SJSA1 (cell line): ENCODE measurements around the gene GLO1. TPM values are rescaled to one million over a fixed set of nuclear protein-coding genes. Genes with fewer than 3 reads are reported as not detected.

Experiments
- DNase-seq, 2 experiments: peaks; one replicate each; pipeline ENCODE4 v3.0.0-alpha.2; 2015 to 2020; ENCODE audit warnings: low spot score in 2 of 2, low read depth in 1 of 2
- H3K27ac ChIP-seq: fragments of 250-450 bp; sonication (Bioruptor Pico); 2 replicates; pipeline ENCODE4 v1.5.1; 2020; ENCODE audit warnings: mild to moderate bottlenecking, moderate library complexity
- H3K27me3 ChIP-seq: fragments of 250-450 bp; sonication (Bioruptor Pico); replicated peaks from 2 replicates; pipeline ENCODE4 v1.5.1; 2020; ENCODE audit warnings: mild to moderate bottlenecking, moderate library complexity
- H3K36me3 ChIP-seq: fragments of 250-450 bp; sonication (Bioruptor Pico); 2 replicates; pipeline ENCODE4 v1.5.1; 2020; ENCODE audit warnings: mild to moderate bottlenecking
- H3K4me1 ChIP-seq: fragments of 250-450 bp; sonication (Bioruptor Pico); replicated peaks from 2 replicates; pipeline ENCODE4 v1.6.1; 2021; ENCODE audit warnings: mild to moderate bottlenecking
- H3K4me3 ChIP-seq: fragments of 250-450 bp; sonication (Bioruptor Pico); 2 replicates; pipeline ENCODE4 v1.5.1; 2020; ENCODE audit warnings: mild to moderate bottlenecking
- H3K9me3 ChIP-seq: fragments of 250-450 bp; sonication (Bioruptor Pico); replicated peaks from 2 replicates; pipeline ENCODE4 v1.5.1; 2020; ENCODE audit warnings: mild to moderate bottlenecking
- total RNA-seq: library from RNA; depleted of rRNA; stranded (reverse); fragments of >200 nt; shearing (Covaris generic); gene quantifications from 2 replicates; pipeline ENCODE4 v1.2.3, GENCODE V29; 2014; rRNA removed

GLO1 gene
- 254 and 295 TPM in 2 replicates for total RNA-seq

DNA sequence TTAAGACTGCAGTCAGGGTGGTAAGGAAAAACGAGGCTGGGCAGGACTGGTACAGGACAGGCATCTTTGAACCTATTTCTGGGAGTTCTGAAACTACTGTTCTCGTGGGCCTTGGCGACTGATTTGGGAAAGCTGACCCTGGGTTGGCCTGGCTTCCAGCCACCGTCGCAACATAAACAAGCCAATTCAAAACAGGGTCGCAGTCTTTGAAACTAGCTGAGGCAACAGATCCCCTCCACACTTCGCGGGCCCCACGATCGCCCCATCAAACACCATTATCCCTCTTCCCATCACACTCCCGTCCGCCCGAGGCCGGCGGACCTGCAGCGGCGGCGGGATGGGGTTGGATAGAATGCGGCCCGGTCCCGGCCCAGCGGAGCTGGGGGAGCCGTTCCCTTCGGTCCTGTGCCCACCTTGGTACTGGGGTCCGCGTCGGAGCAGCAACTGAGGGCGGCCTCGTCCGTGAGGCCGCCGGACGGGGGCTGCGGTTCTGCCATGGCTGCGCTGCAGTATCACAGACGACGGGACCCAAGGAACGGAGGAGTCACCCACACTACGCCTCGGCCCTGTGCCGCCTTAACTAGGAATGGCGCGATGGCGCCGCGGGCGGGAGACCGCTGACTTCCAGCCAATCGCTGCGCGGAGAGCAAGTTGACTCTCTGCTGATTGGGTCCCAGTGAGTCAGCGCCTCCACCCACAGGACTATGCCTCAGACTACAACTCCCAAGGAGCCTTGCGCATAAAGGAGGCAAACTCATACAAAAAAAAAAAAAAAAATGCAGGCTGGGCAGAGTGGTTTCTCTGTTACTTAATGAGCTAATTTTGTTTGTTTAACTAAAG, at the start of gene GLO1:
GLO1 (minus strand) TSS at position 588 of the 840 bp plus-strand sequence; CDS start at position 497, 91 bp downstream.
- peak; percentile 92 to 97 for DNase-seq
- Histone ChIP-seq H3K27ac (peak within 1 kb of the TSS; percentile 76), H3K27me3 (no peaks in the 10 kb centered on the region; the same call in 1 of the 2 replicates), H3K9me3 (peaks cover 6% of the 10 kb centered on the region; the same call in 1 of the 2 replicates), H3K4me3 (peak within 1 kb of the TSS; percentile 66), H3K36me3 (peaks cover 27% of the 10 kb centered on the region), H3K4me1 (peaks cover 3% of the 10 kb centered on the region; the same call in 1 of the 2 replicates)

DNA sequence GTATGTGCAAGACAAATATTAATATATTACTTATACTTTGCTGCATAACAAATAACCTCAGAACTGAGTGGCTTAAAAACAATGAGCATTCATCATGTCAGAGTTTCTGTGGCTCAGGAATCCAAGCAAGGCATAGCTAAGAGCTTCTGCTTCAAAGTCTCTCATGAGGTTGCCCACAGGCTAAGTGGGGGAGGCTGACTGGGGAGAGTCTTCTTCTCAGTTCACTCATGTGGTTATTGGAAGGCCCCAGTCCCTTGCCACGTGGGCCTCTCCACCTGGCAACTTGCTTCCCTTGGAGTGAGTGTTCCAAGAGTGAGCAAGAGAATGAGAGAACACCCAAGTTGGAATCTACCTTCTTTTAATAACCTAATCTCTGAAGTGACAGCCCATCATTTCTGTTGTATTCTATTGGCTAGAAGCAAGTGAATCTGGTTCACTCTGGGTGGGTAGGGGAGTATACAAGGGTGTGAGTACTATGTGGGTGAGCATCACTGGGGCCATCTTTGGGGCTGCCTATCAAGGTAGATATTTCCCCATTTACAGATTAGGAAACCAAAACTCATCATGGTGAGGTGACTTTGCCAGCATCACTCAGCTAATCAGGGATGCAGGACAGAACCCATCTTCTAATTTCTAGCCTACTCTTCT, 48.1 kb upstream of the GLO1 start:
- no peaks in the 10 kb centered on the region; the same call in 1 of the 2 replicates for H3K27me3 ChIP-seq
- no peaks in the 10 kb centered on the region for H3K4me1 ChIP-seq
- no peaks in the 10 kb centered on the region; the same call in 1 of the 2 replicates for H3K9me3 ChIP-seq
- no peak overlapping the region for H3K4me3 ChIP-seq
- DNase-seq, result no peak
- no peaks in the 10 kb centered on the region for H3K36me3 ChIP-seq
- H3K27ac ChIP-seq, result no peak overlapping the region

DNA sequence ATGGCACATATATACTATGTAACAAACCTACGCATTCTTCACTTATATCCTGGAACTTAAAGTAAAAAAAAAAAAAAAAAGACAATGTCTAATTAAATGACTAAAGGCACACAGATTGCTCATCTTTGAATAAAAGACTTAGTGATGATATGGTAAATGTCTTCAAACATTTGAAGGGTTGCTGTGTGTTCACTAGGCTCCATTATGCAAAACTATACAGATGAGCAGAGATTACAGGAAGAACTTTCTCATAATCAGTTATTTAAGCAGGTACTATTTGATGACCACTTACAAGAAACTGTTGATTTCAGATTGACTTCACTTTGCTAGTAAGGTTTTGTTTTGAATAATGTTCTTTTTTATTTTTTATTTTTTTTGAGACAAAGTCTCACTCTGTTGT, 46.5 kb upstream of the GLO1 start:
- H3K4me3 ChIP-seq, result no peak overlapping the region
- DNase-seq, result no peak
- no peak overlapping the region for H3K27ac ChIP-seq
- no peaks in the 10 kb centered on the region; the same call in 1 of the 2 replicates for H3K9me3 ChIP-seq
- peaks cover 2% of the 10 kb centered on the region; the same call in 1 of the 2 replicates for H3K27me3 ChIP-seq
- no peaks in the 10 kb centered on the region for H3K4me1 ChIP-seq
- H3K36me3 ChIP-seq, result no peaks in the 10 kb centered on the region

DNA sequence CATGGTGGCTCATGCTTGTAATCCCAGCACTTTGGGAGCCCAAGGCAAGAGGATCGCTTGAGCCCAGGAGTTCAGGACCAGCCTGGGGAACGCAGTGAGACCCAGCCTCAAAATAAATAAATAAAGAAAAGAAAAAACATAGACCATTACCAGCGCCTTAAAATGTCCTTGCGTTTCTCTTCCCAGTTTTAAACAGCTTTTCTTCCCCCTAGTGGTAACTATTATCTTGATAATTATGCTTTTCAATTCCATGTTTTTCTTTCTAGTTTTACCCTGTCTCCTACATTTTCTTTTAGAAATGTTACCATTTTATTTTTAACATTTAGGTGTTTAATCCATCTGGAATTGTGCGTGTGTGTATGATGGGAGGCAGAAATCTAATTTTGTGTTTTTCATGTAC, 36.6 kb upstream of the GLO1 start:
- Histone ChIP-seq H3K9me3 (no peaks in the 10 kb centered on the region; the same call in 1 of the 2 replicates), H3K36me3 (no peaks in the 10 kb centered on the region), H3K27me3 (peaks cover 21% of the 10 kb centered on the region), H3K4me3 (no peak overlapping the region), H3K4me1 (no peaks in the 10 kb centered on the region), H3K27ac (no peak overlapping the region)
- DNase-seq, result no peak

DNA sequence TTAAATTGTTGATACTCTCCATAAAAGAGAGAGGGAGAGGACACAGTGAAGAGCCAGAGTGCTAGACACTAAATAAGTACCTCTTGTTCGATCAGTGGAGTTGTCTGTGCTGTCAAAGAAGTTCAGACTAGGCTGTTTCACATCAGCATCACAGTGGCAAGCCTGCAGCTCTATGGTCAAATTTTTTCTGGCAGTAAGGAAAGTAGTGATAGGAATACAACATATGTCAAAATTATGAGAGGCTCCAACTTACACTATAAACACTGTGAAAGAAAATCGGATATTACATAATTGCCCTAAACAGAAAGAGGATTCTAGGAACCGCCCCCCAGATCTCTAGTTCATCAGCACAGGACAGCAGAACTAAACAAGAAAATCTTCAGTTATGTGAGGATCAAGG, 35.3 kb upstream of the GLO1 start:
- H3K9me3 ChIP-seq, result no peaks in the 10 kb centered on the region; the same call in 1 of the 2 replicates
- no peaks in the 10 kb centered on the region for H3K36me3 ChIP-seq
- no peaks in the 10 kb centered on the region for H3K4me1 ChIP-seq
- H3K27ac ChIP-seq, result no peak overlapping the region
- no peak for DNase-seq
- H3K27me3 ChIP-seq, result peaks cover 14% of the 10 kb centered on the region
- no peak overlapping the region for H3K4me3 ChIP-seq

DNA sequence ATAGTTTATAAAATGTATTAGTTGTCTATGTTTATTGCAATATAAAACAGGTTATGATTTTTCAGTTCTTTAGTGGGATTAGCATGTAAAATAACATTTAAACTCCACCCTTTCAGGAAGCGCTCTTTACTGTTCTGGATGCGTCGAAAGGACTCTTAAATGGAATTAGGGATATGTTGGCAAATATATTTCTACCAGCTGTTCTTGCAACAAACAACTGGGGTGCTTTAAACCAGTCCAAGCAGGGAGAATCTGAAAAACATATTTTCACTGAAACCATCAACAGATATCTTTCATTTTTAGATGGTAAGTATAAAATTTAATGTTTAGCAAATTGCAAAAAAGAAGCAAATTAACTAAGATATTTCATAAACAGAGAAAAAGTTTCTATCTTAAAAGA, 34.0 kb upstream of the GLO1 start:
- H3K36me3 ChIP-seq, result no peaks in the 10 kb centered on the region
- H3K9me3 ChIP-seq, result no peaks in the 10 kb centered on the region; the same call in 1 of the 2 replicates
- peaks cover 12% of the 10 kb centered on the region; the same call in 1 of the 2 replicates for H3K27me3 ChIP-seq
- H3K4me1 ChIP-seq, result no peaks in the 10 kb centered on the region
- no peak overlapping the region for H3K4me3 ChIP-seq
- no peak for DNase-seq
- H3K27ac ChIP-seq, result no peak overlapping the region

DNA sequence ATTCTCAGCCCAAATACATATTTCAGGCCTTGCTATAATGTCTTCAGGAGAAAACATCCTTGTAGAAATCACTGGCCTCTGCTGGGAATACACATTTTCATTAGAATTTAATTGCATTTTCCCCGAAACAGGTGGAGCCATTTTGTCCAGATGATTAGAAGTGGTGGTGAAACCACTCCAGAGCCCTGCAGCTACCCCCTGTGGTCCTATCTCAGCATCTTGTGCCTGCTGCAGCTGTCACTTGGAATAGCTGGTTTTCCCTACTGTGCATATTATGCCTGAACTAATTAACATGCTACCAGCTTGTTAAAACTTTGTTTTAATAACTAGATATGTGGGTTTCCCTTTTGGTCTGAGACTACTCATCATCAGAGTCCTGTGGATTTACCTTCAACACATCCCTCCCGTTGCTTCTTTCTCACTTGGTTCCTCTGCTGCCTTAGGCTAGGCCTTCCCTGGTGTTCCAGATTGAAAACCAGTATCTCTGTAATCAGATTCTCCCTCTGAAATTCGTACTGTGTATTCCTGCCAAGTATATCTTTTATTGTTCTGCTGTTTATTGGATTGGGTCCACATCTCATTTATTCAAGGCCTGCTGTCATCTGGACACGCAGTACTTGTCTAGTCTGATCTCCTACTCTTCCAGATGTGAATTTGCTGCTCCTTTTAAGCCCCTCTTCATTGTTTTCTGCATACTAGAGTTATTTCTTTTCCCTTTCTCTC, 27.4 kb upstream of the GLO1 start:
- Histone ChIP-seq H3K4me1 (no peaks in the 10 kb centered on the region), H3K27ac (no peak overlapping the region)
- no peak for DNase-seq

DNA sequence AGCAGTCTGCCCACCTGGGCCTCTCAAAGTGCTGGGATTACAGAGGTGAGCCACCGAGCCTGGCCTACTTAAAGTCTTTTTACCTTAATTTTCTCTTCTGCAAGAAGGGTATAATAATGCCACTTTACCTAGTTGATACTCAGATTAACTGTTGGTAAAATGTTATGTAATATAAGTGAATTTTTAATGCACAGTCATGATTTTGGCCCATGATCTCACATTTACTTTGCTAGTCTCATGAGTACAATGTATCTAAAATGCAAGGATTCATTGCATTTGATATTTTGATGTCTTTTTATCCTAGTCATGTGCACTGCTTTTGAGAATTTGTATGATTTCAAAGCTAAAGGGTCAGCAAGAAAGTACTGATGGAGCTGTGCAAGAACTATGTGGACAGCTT, 25.3 kb upstream of the GLO1 start:
- no peaks in the 10 kb centered on the region for H3K4me1 ChIP-seq
- no peak overlapping the region for H3K27ac ChIP-seq
- peaks cover 4% of the 10 kb centered on the region; the same call in 1 of the 2 replicates for H3K9me3 ChIP-seq
- no peak overlapping the region for H3K4me3 ChIP-seq
- no peaks in the 10 kb centered on the region for H3K36me3 ChIP-seq
- no peaks in the 10 kb centered on the region; the same call in 1 of the 2 replicates for H3K27me3 ChIP-seq
- no peak for DNase-seq

More for the DNA sequence above, 27.4 kb upstream of the GLO1 start:
- no peaks in the 10 kb centered on the region for H3K36me3 ChIP-seq
- H3K4me3 ChIP-seq, result no peak overlapping the region
- no peaks in the 10 kb centered on the region for H3K9me3 ChIP-seq
- no peaks in the 10 kb centered on the region; the same call in 1 of the 2 replicates for H3K27me3 ChIP-seq

DNA sequence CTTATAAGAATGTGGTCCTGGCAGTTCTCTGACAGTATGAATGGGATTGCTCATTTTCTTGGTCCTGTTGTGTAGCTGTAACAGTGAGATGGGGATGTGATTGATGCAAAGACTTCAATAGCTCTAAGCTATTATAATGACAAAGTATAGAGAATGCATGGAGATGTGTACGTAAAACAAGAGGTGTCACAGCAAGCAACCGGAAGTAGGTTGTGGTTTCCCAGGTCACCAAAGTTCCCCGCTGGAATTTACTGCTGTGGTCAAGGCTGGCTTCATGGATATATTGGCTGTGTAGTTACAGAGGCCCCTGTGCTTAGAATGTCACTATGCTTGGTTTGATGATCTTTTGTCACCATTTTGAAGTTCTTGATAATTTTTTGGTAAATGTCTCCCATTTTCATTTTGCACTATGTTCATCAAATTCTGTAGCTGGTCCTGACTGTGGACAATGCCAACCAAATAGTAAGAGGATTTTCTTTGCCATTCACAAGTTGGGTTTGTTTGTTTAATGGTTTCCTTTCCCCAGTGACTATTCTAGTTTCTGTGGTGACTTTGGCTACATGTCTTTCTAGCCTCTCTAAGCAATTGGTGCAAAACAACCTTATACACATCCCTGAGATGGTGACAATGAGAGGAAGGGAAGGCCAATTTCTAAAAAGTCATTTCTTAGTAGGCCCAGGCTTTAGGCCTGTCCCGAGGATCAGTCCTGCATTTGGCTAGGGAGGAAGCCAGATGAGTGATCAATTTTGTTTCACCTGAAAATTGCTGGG, 22.7 kb upstream of the GLO1 start:
- H3K27ac ChIP-seq, result no peak overlapping the region
- H3K36me3 ChIP-seq, result no peaks in the 10 kb centered on the region
- DNase-seq, result no peak
- peaks cover 4% of the 10 kb centered on the region; the same call in 1 of the 2 replicates for H3K9me3 ChIP-seq
- H3K4me1 ChIP-seq, result no peaks in the 10 kb centered on the region
- H3K27me3 ChIP-seq, result peaks cover 3% of the 10 kb centered on the region; the same call in 1 of the 2 replicates
- H3K4me3 ChIP-seq, result no peak overlapping the region

DNA sequence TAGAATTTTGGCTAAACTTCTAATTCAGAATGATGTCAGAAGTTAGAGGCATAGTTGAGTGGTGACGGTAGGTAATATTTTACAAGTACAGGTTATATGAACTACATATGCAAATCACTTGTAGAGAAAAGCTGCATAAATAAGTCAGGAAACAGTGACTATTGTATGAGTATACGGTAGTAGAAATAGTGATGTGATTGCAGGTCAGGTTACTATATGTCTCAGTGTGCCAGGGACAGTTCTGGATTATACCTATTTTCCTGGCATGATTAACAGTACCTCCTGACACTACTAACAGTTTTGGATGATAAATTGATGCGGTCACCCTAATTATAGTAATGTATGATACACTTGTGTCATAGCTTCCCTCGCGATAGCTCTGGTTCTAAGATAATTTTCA, 21.4 kb upstream of the GLO1 start:
- Histone ChIP-seq H3K4me3 (no peak overlapping the region), H3K36me3 (no peaks in the 10 kb centered on the region), H3K4me1 (no peaks in the 10 kb centered on the region), H3K27me3 (peaks cover 3% of the 10 kb centered on the region; the same call in 1 of the 2 replicates), H3K27ac (no peak overlapping the region), H3K9me3 (peaks cover 4% of the 10 kb centered on the region; the same call in 1 of the 2 replicates)
- no peak for DNase-seq

DNA sequence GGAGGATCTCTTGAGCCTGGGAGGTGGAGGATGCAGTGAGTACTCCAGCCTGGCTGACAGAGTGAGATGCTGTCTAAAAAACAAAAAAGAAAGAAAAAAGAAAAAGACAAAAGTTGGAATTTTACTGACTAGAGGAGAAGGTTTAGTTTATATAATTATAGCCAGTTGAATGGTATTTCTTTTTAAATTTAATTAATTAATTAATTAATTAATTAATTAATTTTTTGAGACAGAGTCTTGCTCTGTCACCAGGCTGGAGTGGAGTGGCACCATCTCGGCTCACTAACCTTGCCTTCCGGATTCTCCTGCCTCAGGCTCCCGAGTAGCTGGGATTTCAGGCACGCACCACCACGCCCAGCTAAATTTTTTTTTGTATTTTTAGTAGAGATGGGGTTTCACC, 20.8 kb upstream of the GLO1 start:
- no peaks in the 10 kb centered on the region for H3K4me1 ChIP-seq
- H3K27ac ChIP-seq, result no peak overlapping the region
- H3K36me3 ChIP-seq, result no peaks in the 10 kb centered on the region
- peaks cover 3% of the 10 kb centered on the region; the same call in 1 of the 2 replicates for H3K27me3 ChIP-seq
- no peak for DNase-seq
- peaks cover 4% of the 10 kb centered on the region; the same call in 1 of the 2 replicates for H3K9me3 ChIP-seq
- no peak overlapping the region for H3K4me3 ChIP-seq

DNA sequence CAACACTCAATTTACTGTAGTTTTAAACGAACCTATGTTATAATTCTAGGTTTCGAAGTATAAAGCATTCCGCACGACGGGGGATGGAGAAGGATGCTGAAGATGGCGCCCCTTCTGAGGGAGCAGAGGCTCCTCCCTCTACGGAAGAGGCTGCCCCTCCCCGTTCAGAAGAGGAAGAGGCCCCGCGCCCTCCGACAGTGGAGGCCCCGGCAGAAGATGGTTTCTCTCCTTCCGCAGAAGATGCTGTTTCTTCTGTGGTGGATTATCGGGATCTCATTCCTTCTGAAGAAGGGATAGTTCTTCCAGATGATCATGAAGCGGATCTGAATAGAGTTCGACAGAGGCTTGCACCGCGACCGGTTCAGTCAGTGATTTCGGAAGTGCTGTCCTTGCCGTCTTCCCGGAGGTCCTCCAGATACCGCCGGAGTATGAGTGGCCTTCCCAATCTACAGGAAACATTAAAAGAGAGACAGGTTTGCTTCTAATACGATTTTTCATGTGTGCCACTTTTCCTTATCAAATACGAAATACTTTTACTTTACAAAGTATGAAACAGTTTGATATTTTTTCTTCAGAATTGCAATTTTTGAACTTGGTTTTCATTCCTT, 19.9 kb upstream of the GLO1 start:
- H3K27ac ChIP-seq, result no peak overlapping the region
- DNase-seq, result no peak
- H3K4me3 ChIP-seq, result no peak overlapping the region
- peaks cover 5% of the 10 kb centered on the region; the same call in 1 of the 2 replicates for H3K27me3 ChIP-seq
- H3K4me1 ChIP-seq, result no peaks in the 10 kb centered on the region
- H3K36me3 ChIP-seq, result no peaks in the 10 kb centered on the region
- H3K9me3 ChIP-seq, result peaks cover 4% of the 10 kb centered on the region; the same call in 1 of the 2 replicates
